Mesenchymal stem cell (in vitro differentiated cells and primary cell): ENCODE results near the gene NAMPT.
A peak's percentile ranks its signal among the peaks of the same experiment; 100 is the strongest.

ENCODE experiments used
- DNase-seq: peaks from one replicate; pipeline ENCODE4 v3.0.0-alpha.2; 2013
- H2AFZ ChIP-seq: one replicate; pipeline ENCODE4 v1.6.1; 2013; ENCODE audit warnings: low read depth, mild to moderate bottlenecking, control low read depth, inconsistent platforms, low read length, moderate library complexity
- H2AK5ac ChIP-seq: 2 replicates; pipeline ENCODE4 v1.6.1; 2013; ENCODE audit warnings: low read length, moderate library complexity, mild to moderate bottlenecking, inconsistent platforms; ENCODE audit not compliant: severe bottlenecking
- H2BK120ac ChIP-seq: one replicate; pipeline ENCODE4 v1.6.1; 2013; ENCODE audit warnings: low read depth, mild to moderate bottlenecking, inconsistent platforms, low read length, moderate library complexity
- H2BK12ac ChIP-seq, 2 experiments: one replicate each; pipeline ENCODE4 v1.6.1; 2013; ENCODE audit warnings: inconsistent platforms in 2 of 2, low read length in 2 of 2, mild to moderate bottlenecking in 2 of 2, moderate library complexity in 2 of 2, control low read depth in 1 of 2
- H2BK15ac ChIP-seq: one replicate; pipeline ENCODE4 v1.6.1; 2013; ENCODE audit warnings: mild to moderate bottlenecking, low read depth, inconsistent platforms; ENCODE audit not compliant: poor library complexity, severe bottlenecking
- H2BK5ac ChIP-seq: 2 replicates; pipeline ENCODE4 v1.6.1; 2013; ENCODE audit warnings: low read depth, mild to moderate bottlenecking, low read length, control low read depth, inconsistent platforms; ENCODE audit not compliant: poor library complexity, severe bottlenecking
- H3K14ac ChIP-seq, 2 experiments: one replicate each; pipeline ENCODE4 v1.6.1; 2013; ENCODE audit warnings: inconsistent platforms in 2 of 2, low read length in 2 of 2, control low read depth in 1 of 2, mild to moderate bottlenecking in 1 of 2, moderate library complexity in 1 of 2
- H3K18ac ChIP-seq, 2 experiments: one replicate each; pipeline ENCODE4 v1.6.1; 2013; ENCODE audit warnings: inconsistent platforms in 2 of 2, low read length in 2 of 2, control low read depth in 1 of 2, low read depth in 1 of 2, mild to moderate bottlenecking in 1 of 2
- H3K23ac ChIP-seq, 2 experiments: one replicate each; pipeline ENCODE4 v1.6.1; 2013; ENCODE audit warnings: inconsistent platforms in 2 of 2, low read length in 2 of 2, mild to moderate bottlenecking in 2 of 2, moderate library complexity in 2 of 2, control low read depth in 1 of 2
- H3K27ac ChIP-seq: 2 replicates; pipeline ENCODE4 v1.5.1; 2013; ENCODE audit warnings: mild to moderate bottlenecking, moderate library complexity, low read length, control low read depth, inconsistent platforms; ENCODE audit not compliant: poor library complexity, severe bottlenecking
- H3K27me3 ChIP-seq, 2 experiments: 2 replicates each; pipeline versions ENCODE4 v1.6.1 to v1.7.0; 2013; ENCODE audit warnings: low read length in 2 of 2, mild to moderate bottlenecking in 2 of 2, moderate library complexity in 2 of 2, control low read depth in 1 of 2, inconsistent platforms in 1 of 2; ENCODE audit not compliant: control insufficient read depth in 1 of 2, insufficient read depth in 1 of 2
- H3K36me3 ChIP-seq, 2 experiments: 2 replicates each; pipeline versions ENCODE4 v1.6.1 to v1.7.0; 2013; ENCODE audit warnings: low read length in 2 of 2, control low read depth in 1 of 2, inconsistent platforms in 1 of 2, low read depth in 1 of 2, mild to moderate bottlenecking in 1 of 2; ENCODE audit not compliant: insufficient read depth in 2 of 2, control insufficient read depth in 1 of 2
- H3K4ac ChIP-seq, 2 experiments: one replicate each; pipeline ENCODE4 v1.6.1; 2013; ENCODE audit warnings: inconsistent platforms in 2 of 2, low read length in 2 of 2, mild to moderate bottlenecking in 2 of 2, moderate library complexity in 2 of 2, control low read depth in 1 of 2, low read depth in 1 of 2
- H3K4me1 ChIP-seq: 2 replicates; pipeline ENCODE4 v1.6.1; 2013; ENCODE audit warnings: low read depth, low read length, control low read depth; ENCODE audit not compliant: control insufficient read depth, insufficient read depth
- H3K4me2 ChIP-seq: 2 replicates; pipeline ENCODE4 v1.6.1; 2013; ENCODE audit warnings: low read length, mild to moderate bottlenecking, inconsistent platforms; ENCODE audit not compliant: poor library complexity, severe bottlenecking
- H3K4me3 ChIP-seq, 2 experiments: 2 replicates each; pipeline versions ENCODE4 v1.5.1 to v1.7.0; 2013; ENCODE audit warnings: low read length in 2 of 2, mild to moderate bottlenecking in 2 of 2, control low read depth in 1 of 2, low read depth in 1 of 2; ENCODE audit not compliant: insufficient read depth in 1 of 2
- H3K79me1 ChIP-seq: replicated peaks from 2 replicates; pipeline ENCODE4 v1.6.1; 2013; ENCODE audit warnings: mild to moderate bottlenecking, control low read depth, low read length, inconsistent platforms; ENCODE audit not compliant: poor library complexity, severe bottlenecking
- H3K9ac ChIP-seq: 2 replicates; pipeline ENCODE4 v1.7.0; 2013; ENCODE audit warnings: mild to moderate bottlenecking, low read length, moderate library complexity
- H3K9me3 ChIP-seq: 2 replicates; pipeline ENCODE4 v1.7.0; 2013; ENCODE audit warnings: mild to moderate bottlenecking, low read length; ENCODE audit not compliant: control insufficient read depth
- H4K8ac ChIP-seq: one replicate; pipeline ENCODE4 v1.6.1; 2013; ENCODE audit warnings: inconsistent platforms, mild to moderate bottlenecking, low read length, moderate library complexity
- H4K91ac ChIP-seq: one replicate; pipeline ENCODE4 v1.6.1; 2013; ENCODE audit warnings: mild to moderate bottlenecking, low read length, inconsistent platforms
- WGBS: methylation state at CpG from one replicate; pipeline ENCODE4 v1.1.7; 2013; ENCODE audit warnings: mixed read lengths; 5-methylcytosine and 5-hydroxymethylcytosine counted together

Gene NAMPT

GRCh38 chr7:106291247-106291646 is 6.5 kb upstream of the NAMPT start:
- Histone ChIP-seq H3K14ac (no peak overlapping the region), H2BK12ac (peak overlapping the region in 1 of 2 experiments; percentile 39), H3K27me3 (no peaks in the 10 kb centered on the region), H3K4ac (no peak overlapping the region), H3K36me3 (no peaks in the 10 kb centered on the region), H2BK15ac (no peak overlapping the region), H4K91ac (no peak overlapping the region), H3K9ac (no peak overlapping the region), H3K9me3 (no peaks in the 10 kb centered on the region), H2BK120ac (no peak overlapping the region), H2BK5ac (no peak overlapping the region), H3K4me1 (no peaks in the 10 kb centered on the region), H3K27ac (no peak overlapping the region), H3K79me1 (no peaks in the 10 kb centered on the region), H3K4me2 (no peak overlapping the region), H2AFZ (no peak overlapping the region), H2AK5ac (no peak overlapping the region), H3K4me3 (no peak overlapping the region), H4K8ac (no peak overlapping the region), H3K18ac (no peak overlapping the region), H3K23ac (no peak overlapping the region)
- WGBS = 78% methylated on average over 4 of the region's 4 CpGs
- DNase-seq = no peak

GRCh38 chr7:106290319-106290718 is 5.5 kb upstream of the NAMPT start:
- Histone ChIP-seq H3K27me3 (no peaks in the 10 kb centered on the region), H3K4ac (no peak overlapping the region), H2BK5ac (no peak overlapping the region), H2AK5ac (peak overlapping the region; percentile 45), H3K4me2 (no peak overlapping the region), H3K4me3 (no peak overlapping the region), H2BK120ac (no peak overlapping the region), H3K4me1 (no peaks in the 10 kb centered on the region), H3K18ac (no peak overlapping the region), H3K79me1 (no peaks in the 10 kb centered on the region), H3K9ac (no peak overlapping the region), H2BK12ac (no peak overlapping the region), H3K9me3 (no peaks in the 10 kb centered on the region), H4K91ac (no peak overlapping the region), H2BK15ac (no peak overlapping the region), H3K14ac (no peak overlapping the region), H4K8ac (no peak overlapping the region), H3K27ac (no peak overlapping the region), H3K23ac (no peak overlapping the region), H3K36me3 (no peaks in the 10 kb centered on the region), H2AFZ (no peak overlapping the region)
- WGBS = 93% methylated on average over 5 of the region's 5 CpGs
- DNase-seq = no peak

GRCh38 chr7:106289848-106290247 is 5.1 kb upstream of the NAMPT start:
- H3K18ac ChIP-seq = no peak overlapping the region
- no peak overlapping the region for H2BK15ac ChIP-seq
- 0% methylated on average over 1 of the region's 1 CpG for WGBS
- H3K23ac ChIP-seq = no peak overlapping the region
- H2BK120ac ChIP-seq = no peak overlapping the region
- H2AK5ac ChIP-seq = no peak overlapping the region
- H3K4me3 ChIP-seq = no peak overlapping the region
- H3K4me1 ChIP-seq = no peaks in the 10 kb centered on the region
- H2BK12ac ChIP-seq = no peak overlapping the region
- H4K8ac ChIP-seq = no peak overlapping the region
- no peak for DNase-seq
- no peak overlapping the region for H2BK5ac ChIP-seq
- H3K14ac ChIP-seq = no peak overlapping the region
- H3K27ac ChIP-seq = no peak overlapping the region
- H3K36me3 ChIP-seq = no peaks in the 10 kb centered on the region
- H3K9ac ChIP-seq = no peak overlapping the region
- no peak overlapping the region for H4K91ac ChIP-seq
- no peak overlapping the region for H3K4me2 ChIP-seq
- H3K9me3 ChIP-seq = no peaks in the 10 kb centered on the region
- no peak overlapping the region for H3K4ac ChIP-seq
- no peak overlapping the region for H2AFZ ChIP-seq
- H3K27me3 ChIP-seq = no peaks in the 10 kb centered on the region
- H3K79me1 ChIP-seq = no peaks in the 10 kb centered on the region

- Histone ChIP-seq H3K4ac (no peak overlapping the region), H2AFZ (no peak overlapping the region), H3K4me3 (no peak overlapping the region), H2BK12ac (no peak overlapping the region), H3K27ac (no peak overlapping the region), H3K9me3 (no peaks in the 10 kb centered on the region), H3K27me3 (no peaks in the 10 kb centered on the region), H3K79me1 (no peaks in the 10 kb centered on the region), H3K4me1 (no peaks in the 10 kb centered on the region), H3K23ac (no peak overlapping the region), H3K36me3 (no peaks in the 10 kb centered on the region), H3K14ac (no peak overlapping the region), H2AK5ac (no peak overlapping the region), H3K18ac (no peak overlapping the region), H2BK15ac (no peak overlapping the region), H2BK120ac (no peak overlapping the region), H3K9ac (no peak overlapping the region), H2BK5ac (no peak overlapping the region), H3K4me2 (no peak overlapping the region), H4K8ac (no peak overlapping the region), H4K91ac (no peak overlapping the region)
- 79% methylated on average over 6 of the region's 7 CpGs for WGBS
- DNase-seq = peak; percentile 37
These were observed 3.5 kb upstream of the NAMPT start for GRCh38 chr7:106288263-106288662.
